CD4-positive, alpha-beta T cell treated with Interleukin-17A for 1 hour (primary cell): ENCODE results near the gene TULP4.
"Not testable (repeated sequence)": the region's sequence is repeated elsewhere in the genome, so short reads cannot be mapped to it uniquely, and the experiment has no call there.

Source experiments
- DNase-seq: peaks from one replicate; pipeline ENCODE4 v3.0.0-alpha.2; 2020

The TULP4 gene

GRCh38 chr6:158332237-158332636 is 20.0 kb downstream of the TULP4 start:
- DNase-seq: no peak

- no peak for DNase-seq
Measured at GRCh38 chr6:158333094-158333493, 20.8 kb downstream of the TULP4 start.

GRCh38 chr6:158334534-158334933 is 22.3 kb downstream of the TULP4 start:
- no peak for DNase-seq

GRCh38 chr6:158337332-158337731 is 25.1 kb downstream of the TULP4 start:
- no peak for DNase-seq

GRCh38 chr6:158338311-158339112 is 26.2 kb downstream of the TULP4 start:
- DNase-seq: no peak

GRCh38 chr6:158339197-158339596 is 26.9 kb downstream of the TULP4 start:
- not testable (repeated sequence) for DNase-seq

- no peak for DNase-seq
Measured at GRCh38 chr6:158340252-158340651, 28.0 kb downstream of the TULP4 start.

- DNase-seq: no peak
Measured at GRCh38 chr6:158344534-158344933, 32.3 kb downstream of the TULP4 start.

GRCh38 chr6:158345444-158345843 is 33.2 kb downstream of the TULP4 start:
- DNase-seq: not testable (repeated sequence)

- DNase-seq: no peak
Measured at GRCh38 chr6:158347335-158347734, 35.1 kb downstream of the TULP4 start.

- not testable (repeated sequence) for DNase-seq
Measured at GRCh38 chr6:158348737-158349504, 36.7 kb downstream of the TULP4 start.

GRCh38 chr6:158349505-158350275 is 37.4 kb downstream of the TULP4 start:
- DNase-seq: not testable (repeated sequence)

- DNase-seq: not testable (repeated sequence)
Measured at GRCh38 chr6:158350731-158351130, 38.5 kb downstream of the TULP4 start.

GRCh38 chr6:158353883-158354877 is 41.9 kb downstream of the TULP4 start:
- no peak for DNase-seq

GRCh38 chr6:158356586-158357546 is 44.6 kb downstream of the TULP4 start:
- no peak for DNase-seq

GRCh38 chr6:158357570-158358216 is 45.4 kb downstream of the TULP4 start:
- DNase-seq: no peak

- DNase-seq: no peak
Measured at GRCh38 chr6:158358450-158359077, 46.3 kb downstream of the TULP4 start.

GRCh38 chr6:158361068-158361467 is 48.8 kb downstream of the TULP4 start:
- DNase-seq: no peak

- no peak for DNase-seq
Measured at GRCh38 chr6:158361961-158362669, 49.9 kb downstream of the TULP4 start.
